H1 (cell line): ENCODE data around the gene ZBTB20. TPM values are rescaled to one million over a fixed set of nuclear protein-coding genes. Genes with fewer than 3 reads are reported as not detected.

Source experiments
- CTCF ChIA-PET: fragments of 300-600 bp; sonication (Branson Sonifier 250); formaldehyde crosslinking; loops from one replicate; lab custom pipeline; 2021; ENCODE audit not compliant: partially characterized antibody; lab: Charles Lee
- POLR2A ChIA-PET: fragments of 300-600 bp; sonication (Branson Sonifier 250); formaldehyde crosslinking; loops from one replicate; lab custom pipeline; 2021; ENCODE audit warnings: inconsistent platforms; ENCODE audit not compliant: partially characterized antibody; lab: Charles Lee
- DNase-seq, 2 experiments: peaks; one replicate each; pipeline versions ENCODE4 v3.0.0 to v3.0.0-alpha.2; 2010 to 2022; ENCODE audit warnings: low spot score in 2 of 2, low read depth in 1 of 2, mixed read lengths in 1 of 2
- FAIRE-seq: peaks from 2 replicates; lab custom pipeline; 2011; peaks lifted over from hg19 to GRCh38; lab: Jason Lieb, UNC
- H2AFZ ChIP-seq: 2 replicates; pipeline ENCODE4 v1.8.1; 2012; ENCODE audit warnings: low read length, inconsistent platforms
- H2AK5ac ChIP-seq: 2 replicates; pipeline ENCODE4 v1.6.1; 2013; ENCODE audit warnings: low read depth, low read length
- H2BK120ac ChIP-seq: replicated peaks from 2 replicates; pipeline ENCODE3; 2013; ENCODE audit warnings: low read depth, low read length, inconsistent platforms
- H2BK12ac ChIP-seq: 2 replicates; pipeline ENCODE4 v1.6.1; 2013; ENCODE audit warnings: low read depth, low read length
- H2BK15ac ChIP-seq: 2 replicates; pipeline ENCODE4 v1.6.1; 2013; ENCODE audit warnings: low read length
- H2BK20ac ChIP-seq: 2 replicates; pipeline ENCODE4 v1.6.1; 2013; ENCODE audit warnings: low read length
- H2BK5ac ChIP-seq: 2 replicates; pipeline ENCODE4 v1.6.1; 2013; ENCODE audit warnings: low read depth, low read length
- H3K14ac ChIP-seq: 2 replicates; pipeline ENCODE4 v1.6.1; 2013; ENCODE audit warnings: inconsistent platforms; ENCODE audit not compliant: insufficient read length
- H3K18ac ChIP-seq: 2 replicates; pipeline ENCODE4 v1.6.1; 2013; ENCODE audit warnings: low read length; ENCODE audit errors: extremely low read depth
- H3K23ac ChIP-seq: 2 replicates; pipeline ENCODE4 v1.6.1; 2013; ENCODE audit warnings: inconsistent platforms; ENCODE audit not compliant: insufficient read length
- H3K23me2 ChIP-seq: 2 replicates; pipeline ENCODE4 v1.6.1; 2013; ENCODE audit warnings: low read depth, low read length
- H3K27ac ChIP-seq: 2 replicates; pipeline ENCODE4 v1.6.1; 2011; ENCODE audit warnings: low read depth, low read length, inconsistent platforms
- H3K27me3 ChIP-seq, 4 experiments: replicated peaks in 1 of 4; 1 replicate in 1 of 4; 2 replicates in 3 of 4; pipeline versions ENCODE4 v1.6.1 to v1.8.1; 2011 to 2013; ENCODE audit warnings: low read length in 3 of 4, mild to moderate bottlenecking in 3 of 4, inconsistent platforms in 2 of 4, mixed read lengths in 2 of 4, moderate library complexity in 1 of 4; ENCODE audit not compliant: control insufficient read depth in 3 of 4, insufficient read depth in 3 of 4; ENCODE audit errors: extremely low read depth in 1 of 4
- H3K36me3 ChIP-seq, 4 experiments: 2 replicates each; pipeline versions ENCODE4 v1.6.1 to v1.8.1; 2011 to 2013; ENCODE audit warnings: mild to moderate bottlenecking in 4 of 4, low read length in 3 of 4, moderate library complexity in 2 of 4, control low read depth in 1 of 4, inconsistent platforms in 1 of 4; ENCODE audit not compliant: insufficient read depth in 4 of 4, control insufficient read depth in 2 of 4
- H3K4ac ChIP-seq: replicated peaks from 2 replicates; pipeline ENCODE3; 2013; ENCODE audit warnings: low read length, low read depth, mixed read lengths, inconsistent platforms; ENCODE audit not compliant: insufficient read length
- H3K4me1 ChIP-seq, 4 experiments: replicated peaks in 1 of 4; 1 replicate in 1 of 4; 2 replicates in 3 of 4; pipeline versions ENCODE4 v1.6.1 to v1.8.1; 2011 to 2013; ENCODE audit warnings: low read length in 3 of 4, inconsistent platforms in 2 of 4, mixed read lengths in 1 of 4; ENCODE audit not compliant: insufficient read depth in 4 of 4, control insufficient read depth in 3 of 4
- H3K4me2 ChIP-seq, 2 experiments: 2 replicates each; pipeline versions ENCODE4 v1.6.1 to v1.8.1; 2011 to 2013; ENCODE audit warnings: low read depth in 2 of 2, low read length in 2 of 2, control low read depth in 1 of 2, inconsistent platforms in 1 of 2, mild to moderate bottlenecking in 1 of 2; ENCODE audit not compliant: insufficient read depth in 1 of 2
- H3K4me3 ChIP-seq, 4 experiments: fragments of 200-600, 300-600 bp in 1 of 4; sonication (generic), shearing (Covaris generic), sonication (Bioruptor Twin) in 1 of 4; 2 replicates each; pipeline versions ENCODE4 v1.5.1 to v1.8.1; 2011 to 2016; ENCODE audit warnings: low read length in 4 of 4, low read depth in 3 of 4, control low read depth in 2 of 4, inconsistent platforms in 2 of 4, mild to moderate bottlenecking in 2 of 4, mixed read lengths in 1 of 4, moderate library complexity in 1 of 4; ENCODE audit not compliant: insufficient read depth in 2 of 4; ENCODE audit errors: extremely low read depth in 1 of 4
- H3K56ac ChIP-seq: replicated peaks from 2 replicates; pipeline ENCODE3; 2013; ENCODE audit warnings: low read depth, mild to moderate bottlenecking, mixed read lengths, low read length, inconsistent platforms; ENCODE audit not compliant: insufficient read length
- H3K79me1 ChIP-seq: 2 replicates; pipeline ENCODE4 v1.6.1; 2013; ENCODE audit warnings: low read depth, low read length, control low read depth
- H3K79me2 ChIP-seq, 2 experiments: 2 replicates each; pipeline versions ENCODE4 v1.6.1 to v1.8.1; 2012 to 2013; ENCODE audit warnings: low read length in 2 of 2, mild to moderate bottlenecking in 2 of 2, inconsistent platforms in 1 of 2; ENCODE audit not compliant: insufficient read depth in 2 of 2, control insufficient read depth in 1 of 2
- H3K9ac ChIP-seq, 4 experiments: replicated peaks in 1 of 4; 1 replicate in 1 of 4; 2 replicates in 3 of 4; pipeline versions ENCODE4 v1.6.1 to v1.8.1; 2011 to 2013; ENCODE audit warnings: low read depth in 3 of 4, low read length in 3 of 4, control low read depth in 2 of 4, mild to moderate bottlenecking in 2 of 4, moderate library complexity in 2 of 4, inconsistent platforms in 1 of 4; ENCODE audit errors: extremely low read depth in 1 of 4
- H3K9me3 ChIP-seq, 2 experiments: 2 replicates each; pipeline versions ENCODE4 v1.6.1 to v1.8.1; 2012 to 2013; ENCODE audit warnings: mild to moderate bottlenecking in 2 of 2, moderate library complexity in 2 of 2, control low read depth in 1 of 2, inconsistent platforms in 1 of 2, low read depth in 1 of 2, low read length in 1 of 2, mixed read lengths in 1 of 2; ENCODE audit not compliant: insufficient read depth in 2 of 2
- H4K20me1 ChIP-seq, 2 experiments: replicated peaks in 1 of 2; 2 replicates each; pipeline versions ENCODE3 to v1.8.1; 2011 to 2013; ENCODE audit warnings: inconsistent platforms in 2 of 2, low read length in 2 of 2, mild to moderate bottlenecking in 1 of 2; ENCODE audit not compliant: insufficient read depth in 2 of 2, control insufficient read depth in 1 of 2
- H4K5ac ChIP-seq: 2 replicates; pipeline ENCODE4 v1.6.1; 2013; ENCODE audit warnings: low read length, low read depth, mixed read lengths, inconsistent platforms; ENCODE audit not compliant: insufficient read length
- H4K8ac ChIP-seq: 2 replicates; pipeline ENCODE4 v1.8.0; 2013; ENCODE audit warnings: mild to moderate bottlenecking, moderate library complexity, low read length, inconsistent platforms; ENCODE audit not compliant: insufficient read depth; ENCODE audit errors: extremely low read depth
- H4K91ac ChIP-seq: replicated peaks from 2 replicates; pipeline ENCODE3; 2013; ENCODE audit warnings: low read length, mixed read lengths, inconsistent platforms; ENCODE audit not compliant: insufficient read length
- BRCA1 ChIP-seq: IDR thresholded peaks from 2 replicates; pipeline ENCODE4 v1.6.1; 2012; ENCODE audit warnings: low read depth, low read length, improper control_type of control experiment
- CHD2 ChIP-seq: IDR thresholded peaks from 2 replicates; pipeline ENCODE4 v1.6.1; 2012; ENCODE audit warnings: low read length, improper control_type of control experiment
- CTBP2 ChIP-seq: IDR thresholded peaks from 2 replicates; pipeline ENCODE4 v1.7.0; 2011; ENCODE audit warnings: borderline replicate concordance, mild to moderate bottlenecking, moderate library complexity, mixed read lengths, low read length; ENCODE audit not compliant: insufficient read depth, insufficient read length
- SRF ChIP-seq: IDR thresholded peaks from 2 replicates; pipeline ENCODE4 v1.6.1; 2011; ENCODE audit warnings: mild to moderate bottlenecking, low read depth, low read length, moderate library complexity
- TAF7 ChIP-seq: optimal IDR thresholded peaks from 2 replicates; pipeline ENCODE3; 2011; ENCODE audit warnings: low read depth, mild to moderate bottlenecking, inconsistent platforms, low read length, moderate library complexity, borderline replicate concordance
- WGBS, 2 experiments: shearing (Covaris generic) in 1 of 2; methylation state at CpG; one replicate each; pipeline versions ENCODE4 v1.1.6 to v1.1.7; 2013 to 2015; ENCODE audit warnings: low lambda C conversion rate in 2 of 2, mixed read lengths in 2 of 2, inconsistent platforms in 1 of 2, low coverage in 1 of 2, missing lambda C conversion rate in 1 of 2; ENCODE audit not compliant: insufficient replicate concordance in 2 of 2, insufficient coverage in 1 of 2, insufficient read length in 1 of 2; ENCODE audit errors: extremely low coverage in 1 of 2, missing lambda C conversion rate in 1 of 2; 5-methylcytosine and 5-hydroxymethylcytosine counted together
- polyA plus RNA-seq, 7 experiments: library from polyadenylated mRNA; depleted of rRNA in 3 of 7; stranded (reverse) in 5 of 7; unstranded in 2 of 7; fragments of >200 nt in 5 of 7; fragments of 200-250 nt in 2 of 7; gene quantifications; 1 replicate in 5 of 7; 2 replicates in 1 of 7; 4 replicates in 1 of 7; pipeline versions ENCODE4 v1.2.1 to v1.2.3, GENCODE V29; 2011 to 2013; ENCODE audit warnings: missing spikeins in 2 of 7, mixed read lengths in 2 of 7
- total RNA-seq: library from RNA; stranded (reverse); fragmentation: NEBNext Ultra II Directional; extraction: Animal tissue kit (Norgen Biotek cat#: 25700); gene quantifications from 2 replicates; pipeline ENCODE4 v1.2.1, GENCODE V29; 2021

The ZBTB20 gene
- total and polyA plus RNA-seq, 2 of the 8 experiments (the other 6 are each of a cell fraction or from before 2014, with no cell fraction given) = 0.35 to 1.3 TPM

GRCh38 chr3:114411190-114411668 is 735.9 kb downstream of the ZBTB20 start:
- 46% methylated on average over 3 of the region's 3 CpGs; no CpG with 5 or more reads in 1 of the 2 experiments for WGBS, 2 experiments
- Histone ChIP-seq H3K27ac (no peak overlapping the region), H3K4me1 (peaks cover 1 to 25% (median 15%) of the 10 kb centered on the region in 4 experiments; a peak in 5 of 7 replicates), H3K79me2 (no peaks in the 10 kb centered on the region), H3K14ac (no peak overlapping the region), H2BK120ac (no peak overlapping the region), H2BK20ac (0 out of 2 replicates have a peak overlapping the region, but pooled peaks have one; percentile 38), H2AFZ (peak overlapping the region; percentile 36; the same call in 1 of the 2 replicates), H4K5ac (no peak overlapping the region), H3K9me3 (no peaks in the 10 kb centered on the region), H3K4me3 (no peak overlapping the region; a peak in 1 of 8 replicates), H3K4ac (no peak overlapping the region), H3K4me2 (peak overlapping the region; percentile 40 to 43; a peak in 2 of 4 replicates), H3K27me3 (no peaks in the 10 kb centered on the region), H3K9ac (no peak overlapping the region; a peak in 1 of 7 replicates), H4K8ac (no peak overlapping the region), H2BK12ac (peak overlapping the region; percentile 88; the same call in 1 of the 2 replicates), H3K79me1 (no peaks in the 10 kb centered on the region), H3K18ac (peak overlapping the region; percentile 19; the same call in 1 of the 2 replicates), H3K23me2 (no peaks in the 10 kb centered on the region), H4K91ac (no peak overlapping the region), H2BK5ac (peak overlapping the region; percentile 53; the same call in 1 of the 2 replicates), H2BK15ac (no peak overlapping the region), H3K36me3 (no peaks in the 10 kb centered on the region), H2AK5ac (no peak overlapping the region), H3K23ac (no peak overlapping the region), H4K20me1 (no peaks in the 10 kb centered on the region), H3K56ac (no peak overlapping the region)
- DNase-seq = no peak
- ChIA-PET POLR2A (no interaction called here), CTCF (interaction anchor here (0.9 to 4.4 kb wide), 6 partner anchors 7 to 256 kb away, joined by 3 to 39 read pairs (median 4); no protein-coding TSS in a partner anchor)
- TF ChIP-seq TAF7 = no peak
- no peak for TF ChIP-seq CTBP2
- no peak for TF ChIP-seq SRF
- no peak for TF ChIP-seq CHD2
- TF ChIP-seq BRCA1 = no peak
- FAIRE-seq = no peak
